Measurements from ENCODE around the gene EEIG1.
A peak's percentile ranks its signal among the peaks of the same experiment; 100 is the strongest.
"Not testable (repeated sequence)": the region's sequence is repeated elsewhere in the genome, so short reads cannot be mapped to it uniquely, and the experiment has no call there.

The EEIG1 gene

GRCh38 chr9:127980706-127981558, at the start of gene EEIG1:
EEIG1 (minus strand) TSS chr9:127980989; CDS start chr9:127980137, 852 bp downstream.
- DNase-seq: peak; percentile 55

GRCh38 chr9:128027705-128028104, 46.9 kb upstream of the EEIG1 start:
- DNase-seq: no peak

GRCh38 chr9:128026773-128027541, 46.2 kb upstream of the EEIG1 start:
- no peak for DNase-seq

GRCh38 chr9:128026255-128026772, 45.5 kb upstream of the EEIG1 start:
- no peak for DNase-seq

- no peak for DNase-seq
Observed at GRCh38 chr9:128025736-128026135, 44.9 kb upstream of the EEIG1 start.

GRCh38 chr9:128024761-128025308, 44.0 kb upstream of the EEIG1 start:
- DNase-seq: no peak

GRCh38 chr9:128023671-128024070, 42.9 kb upstream of the EEIG1 start:
- DNase-seq: not testable (repeated sequence)

GRCh38 chr9:128022886-128023285, 42.1 kb upstream of the EEIG1 start:
- no peak for DNase-seq

- DNase-seq: no peak
Observed at GRCh38 chr9:128021098-128021497, 40.3 kb upstream of the EEIG1 start.

- no peak for DNase-seq
Observed at GRCh38 chr9:128020692-128021091, 39.9 kb upstream of the EEIG1 start.

- DNase-seq: no peak
Observed at GRCh38 chr9:128015696-128016095, 34.9 kb upstream of the EEIG1 start.

GRCh38 chr9:128011071-128011817, 30.5 kb upstream of the EEIG1 start:
- DNase-seq: no peak

GRCh38 chr9:128009639-128010038, 28.9 kb upstream of the EEIG1 start:
- DNase-seq: no peak

- DNase-seq: no peak
Observed at GRCh38 chr9:128008171-128008570, 27.4 kb upstream of the EEIG1 start.

- no peak for DNase-seq
Observed at GRCh38 chr9:128007566-128008138, 26.9 kb upstream of the EEIG1 start.

GRCh38 chr9:128006332-128006996, 25.7 kb upstream of the EEIG1 start:
- no peak for DNase-seq

- DNase-seq: no peak
Observed at GRCh38 chr9:128005923-128006322, 25.1 kb upstream of the EEIG1 start.

GRCh38 chr9:128003966-128004604, 23.3 kb upstream of the EEIG1 start:
- DNase-seq: no peak

- no peak for DNase-seq
Observed at GRCh38 chr9:128002959-128003358, 22.2 kb upstream of the EEIG1 start.

GRCh38 chr9:128001779-128002298, 21.1 kb upstream of the EEIG1 start:
- no peak for DNase-seq
